GM12865 (cell line): ENCODE results near the gene CLDN14.

ENCODE experiments used
- DNase-seq: peaks from one replicate; pipeline ENCODE4 v3.0.0; 2010; ENCODE audit warnings: low read depth
- H3K4me3 ChIP-seq: 2 replicates; pipeline ENCODE4 v1.5.1; 2011; ENCODE audit warnings: mild to moderate bottlenecking, low read depth, low read length, control low read depth
- CTCF ChIP-seq: IDR thresholded peaks from 2 replicates; pipeline ENCODE4 v1.5.1; 2011; ENCODE audit warnings: low read length, control low read depth, low read depth, inconsistent platforms; ENCODE audit not compliant: insufficient read depth; ENCODE audit errors: missing control alignments

The CLDN14 gene

DNA sequence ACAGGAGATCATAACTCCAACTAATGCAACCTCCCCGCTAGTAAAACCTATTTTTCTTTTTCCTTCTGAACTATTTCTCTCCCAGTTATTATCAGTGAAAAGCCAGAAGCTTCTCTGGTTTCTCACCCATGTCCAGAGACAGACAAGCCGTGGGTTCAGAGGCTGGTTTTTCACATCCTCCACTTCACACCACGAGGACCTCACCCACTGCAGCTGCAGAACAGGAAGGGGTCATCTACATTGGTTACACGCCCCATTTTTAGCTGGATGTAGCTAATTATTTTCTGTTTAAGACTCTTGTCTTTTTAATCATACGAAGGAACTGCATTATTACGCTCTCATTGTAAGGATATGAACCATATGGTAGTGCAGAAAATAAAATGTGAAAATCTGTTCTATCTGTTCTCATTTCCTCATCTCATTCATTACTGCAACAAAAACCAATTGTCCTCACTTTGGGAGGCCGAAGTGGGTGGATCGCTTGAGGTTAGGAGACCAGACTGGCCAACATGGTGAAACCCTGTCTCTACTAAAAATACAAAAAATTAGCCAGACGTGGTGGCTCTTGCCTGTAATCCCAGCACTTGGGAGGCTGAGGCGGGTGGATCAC, 39.1 kb upstream of the CLDN14 start:
- no peak overlapping the region for H3K4me3 ChIP-seq
- peak; percentile 86 for DNase-seq
- no peak for TF ChIP-seq CTCF

DNA sequence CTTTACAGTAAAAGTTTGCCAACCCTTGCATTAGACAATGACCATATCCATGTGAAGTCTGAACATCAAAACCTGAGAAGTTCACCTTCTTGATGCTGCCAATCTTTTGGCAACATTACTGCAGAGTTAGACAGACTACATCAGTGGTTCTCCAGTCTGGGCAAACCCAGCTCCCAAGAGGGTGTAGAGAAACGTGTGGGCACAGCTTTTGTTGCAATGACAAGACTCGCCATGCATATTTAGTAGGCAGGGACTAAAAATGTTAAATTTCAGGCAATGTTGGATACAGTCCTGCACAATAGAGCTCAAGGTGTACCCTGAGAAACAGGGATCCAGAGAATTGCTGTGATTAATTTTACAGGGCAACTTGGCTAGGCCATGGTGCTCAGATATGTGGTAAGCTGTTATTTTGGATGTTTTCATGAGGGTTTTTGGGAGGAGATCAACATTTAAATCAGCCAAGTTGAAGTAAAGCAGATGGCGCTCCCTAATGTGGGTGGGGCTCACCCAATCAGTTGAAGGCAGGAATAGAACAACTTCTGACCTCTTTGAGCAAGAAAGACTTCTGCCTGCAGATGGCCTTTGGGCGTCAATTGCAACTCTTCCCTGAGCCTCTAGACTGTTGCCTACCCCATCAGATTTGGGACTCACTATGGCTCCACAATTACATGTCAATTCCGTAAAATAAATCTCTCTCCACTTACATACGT, 37.6 kb upstream of the CLDN14 start:
- DNase-seq, result peak; percentile 38
- TF ChIP-seq CTCF, result no peak
- no peak overlapping the region for H3K4me3 ChIP-seq

- no peak for TF ChIP-seq CTCF
- peak overlapping the region; percentile 7 for H3K4me3 ChIP-seq
- DNase-seq, result peak; percentile 41
Measured at GRCh38 chr21:36516281-36516680, 36.4 kb upstream of the CLDN14 start.

- DNase-seq, result peak; percentile 82
- TF ChIP-seq CTCF, result no peak
- no peak overlapping the region for H3K4me3 ChIP-seq
Measured at GRCh38 chr21:36513430-36513829, 33.5 kb upstream of the CLDN14 start.

- TF ChIP-seq CTCF, result no peak
- no peak for DNase-seq
- H3K4me3 ChIP-seq, result no peak overlapping the region
Measured at GRCh38 chr21:36512971-36513370, 33.0 kb upstream of the CLDN14 start.

DNA sequence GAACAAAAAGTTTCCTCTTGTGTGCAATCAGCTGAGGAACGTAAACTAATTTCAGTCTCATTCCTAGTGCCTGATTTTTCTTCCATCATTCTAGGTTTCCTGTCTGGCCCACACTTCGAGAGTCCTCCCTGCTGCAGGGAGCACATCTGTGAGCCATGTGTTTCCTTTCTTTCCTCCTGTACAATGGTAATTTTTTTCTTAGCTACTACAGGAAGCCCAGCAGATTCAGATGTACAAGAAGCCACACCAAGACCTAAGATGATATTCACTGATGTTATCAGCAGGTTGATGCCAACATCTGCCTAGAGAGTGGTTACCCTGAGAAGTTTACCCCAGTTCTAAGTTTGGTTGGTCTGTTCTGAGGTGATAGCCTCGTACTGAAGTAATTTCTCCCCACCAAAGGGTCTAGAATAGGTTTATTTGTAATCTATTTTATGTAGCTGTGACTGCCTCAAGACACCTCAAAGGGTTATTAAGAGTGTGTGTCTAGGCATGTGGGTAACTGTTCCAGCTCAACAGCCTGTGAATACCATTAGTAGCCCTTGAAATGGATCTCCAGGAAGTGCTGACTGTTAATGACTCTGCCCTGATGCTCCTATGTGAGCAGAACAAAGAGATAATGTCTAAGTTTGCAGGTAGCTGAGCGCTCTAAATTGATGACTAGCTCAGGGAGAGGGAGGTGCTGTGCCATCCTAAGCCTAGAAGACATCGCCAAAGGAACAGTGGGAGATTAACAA, 31.7 kb upstream of the CLDN14 start:
- no peak for DNase-seq
- no peak for TF ChIP-seq CTCF

More for the DNA sequence above, 31.7 kb upstream of the CLDN14 start:
- H3K4me3 ChIP-seq, result no peak overlapping the region
